Measurements from ENCODE around the gene NPAS2.
A peak's percentile ranks its signal among the peaks of the same experiment; 100 is the strongest.

The NPAS2 gene

GRCh38 chr2:100887039-100887578 is 67.2 kb downstream of the NPAS2 start:
- H3K4me3 ChIP-seq (ENCODE audit: low read depth, low read length), result no peak overlapping the region
- no peak for DNase-seq (ENCODE audit: low read depth)
- TF ChIP-seq CTCF (IDR thresholded peaks at IDR 0.05; ENCODE audit: control insufficient read depth, extremely low read depth, insufficient read depth), result no peak

GRCh38 chr2:100887713-100888495 is 68.0 kb downstream of the NPAS2 start:
- DNase-seq (ENCODE audit: low read depth), result peak; percentile 64
- 0 out of 2 replicates have a peak overlapping the region, but pooled peaks have one; percentile 6 for H3K4me3 ChIP-seq (ENCODE audit: low read depth, low read length)
- no peak for TF ChIP-seq CTCF (IDR thresholded peaks at IDR 0.05; ENCODE audit: control insufficient read depth, extremely low read depth, insufficient read depth)

GRCh38 chr2:100888601-100889000 is 68.7 kb downstream of the NPAS2 start:
- TF ChIP-seq CTCF (IDR thresholded peaks at IDR 0.05; ENCODE audit: control insufficient read depth, extremely low read depth, insufficient read depth), result no peak
- DNase-seq (ENCODE audit: low read depth), result no peak
- no peak overlapping the region for H3K4me3 ChIP-seq (ENCODE audit: low read depth, low read length)

- no peak for DNase-seq (ENCODE audit: low read depth)
- no peak for TF ChIP-seq CTCF (IDR thresholded peaks at IDR 0.05; ENCODE audit: control insufficient read depth, extremely low read depth, insufficient read depth)
- H3K4me3 ChIP-seq (ENCODE audit: low read depth, low read length), result no peak overlapping the region
These were observed 69.3 kb downstream of the NPAS2 start for GRCh38 chr2:100889286-100889685.

- DNase-seq (ENCODE audit: low read depth), result no peak
- TF ChIP-seq CTCF (IDR thresholded peaks at IDR 0.05; ENCODE audit: control insufficient read depth, extremely low read depth, insufficient read depth), result no peak
- no peak overlapping the region for H3K4me3 ChIP-seq (ENCODE audit: low read depth, low read length)
These were observed 72.1 kb downstream of the NPAS2 start for GRCh38 chr2:100891906-100892642.

- no peak for DNase-seq (ENCODE audit: low read depth)
- H3K4me3 ChIP-seq (ENCODE audit: low read depth, low read length), result no peak overlapping the region
- TF ChIP-seq CTCF (IDR thresholded peaks at IDR 0.05; ENCODE audit: control insufficient read depth, extremely low read depth, insufficient read depth), result no peak
These were observed 73.6 kb downstream of the NPAS2 start for GRCh38 chr2:100893392-100894104.

All from LNCaP clone FGC (cell line).